ENCODE measurements around the gene STXBP2. TPM values are rescaled to one million over a fixed set of nuclear protein-coding genes. Genes with fewer than 3 reads are reported as not detected.

The STXBP2 gene
- total and polyA plus RNA-seq, 9 of the 15 experiments (the other 6 are each of a cell fraction or from before 2014, with no cell fraction given), result 2.5 to 163 (median 71.3) TPM

GRCh38 chr19:7637374-7638256 lies 705 bp downstream of the STXBP2 start (continued):
- TF ChIP-seq ELK1 (CRISPR knock-in tag; IDR thresholded peaks at IDR 0.05), result no peak
- no peak for TF ChIP-seq RFX7 (CRISPR knock-in tag; IDR thresholded peaks at IDR 0.05)
- no peak for TF ChIP-seq HNRNPH1 (optimal IDR thresholded peaks at IDR 0.05; ENCODE audit: low read depth, low read length)
- TF ChIP-seq ZSCAN32 (CRISPR knock-in tag; IDR thresholded peaks at IDR 0.05), result no peak
- TF ChIP-seq ETV6 (IDR thresholded peaks at IDR 0.05; ENCODE audit: borderline replicate concordance in 1 of 2, low read depth in 2 of 2, low read length in 1 of 2), result peak in 1 of 2 experiments; percentile 48; a peak in 1 of 4 replicates
- TF ChIP-seq ETV6 (CRISPR knock-in tag; IDR thresholded peaks at IDR 0.05; ENCODE audit: borderline replicate concordance), result no peak
- TF ChIP-seq KDM1A (IDR thresholded peaks at IDR 0.05), result no peak; a peak in 1 of 4 replicates
- TF ChIP-seq FOXP4 (CRISPR knock-in tag; IDR thresholded peaks at IDR 0.05; ENCODE audit: borderline replicate concordance), result no peak
- no peak for TF ChIP-seq RAD21 (CRISPR knock-in tag; conservative IDR thresholded peaks at IDR 0.05 in 1 of 2, IDR thresholded peaks at IDR 0.05 in 1 of 2)
- no peak for TF ChIP-seq ID3 (CRISPR knock-in tag; IDR thresholded peaks at IDR 0.05)
- no peak for TF ChIP-seq ID3 (tag; IDR thresholded peaks at IDR 0.05)
- TF ChIP-seq CBFA2T2 (conservative IDR thresholded peaks at IDR 0.05), result no peak
- TF ChIP-seq MTA3 (IDR thresholded peaks at IDR 0.05; ENCODE audit: borderline replicate concordance), result no peak; the same call in 1 of the 2 replicates
- TF ChIP-seq ZBTB34 (CRISPR knock-in tag; IDR thresholded peaks at IDR 0.05), result no peak
- peak; percentile 52; the same call in 1 of the 2 replicates for TF ChIP-seq EP300 (IDR thresholded peaks at IDR 0.05; ENCODE audit: low read length)
- TF ChIP-seq TAF7 (tag; IDR thresholded peaks at IDR 0.05), result no peak
- TF ChIP-seq ZNF707 (CRISPR knock-in tag; conservative IDR thresholded peaks at IDR 0.05), result no peak
- no peak for TF ChIP-seq ILK (tag; IDR thresholded peaks at IDR 0.05; ENCODE audit: borderline replicate concordance, low read depth)
- TF ChIP-seq HDAC8 (tag; IDR thresholded peaks at IDR 0.05), result no peak
- peak; percentile 81 for TF ChIP-seq KDM5B (IDR thresholded peaks at IDR 0.05; ENCODE audit: insufficient replicate concordance, low read depth, low read length)
- TF ChIP-seq NR4A1 (CRISPR knock-in tag; IDR thresholded peaks at IDR 0.05), result no peak
- no peak for TF ChIP-seq NR4A1 (tag; IDR thresholded peaks at IDR 0.05)
- TF ChIP-seq BRD4 (IDR thresholded peaks at IDR 0.05), result peak; percentile 88; the same call in 1 of the 2 replicates
- no peak for TF ChIP-seq ELF4 (CRISPR knock-in tag; IDR thresholded peaks at IDR 0.05)
